CD4-positive, alpha-beta T cell treated with Interleukin-6 for 4 hours (primary cell): ENCODE data around the gene NTN3.
"Not testable (repeated sequence)": the region's sequence is repeated elsewhere in the genome, so short reads cannot be mapped to it uniquely, and the experiment has no call there.

Source experiments
- DNase-seq: peaks from one replicate; pipeline ENCODE4 v3.0.0-alpha.2; 2020; ENCODE audit warnings: mixed read lengths

The NTN3 gene

GRCh38 chr16:2471016-2471652 lies at the start of gene NTN3:
NTN3 (plus strand) TSS chr16:2471297; CDS start chr16:2471702, 405 bp downstream.
- DNase-seq, result peak; percentile 16

GRCh38 chr16:2422123-2422867 lies 48.8 kb upstream of the NTN3 start:
- no peak for DNase-seq

DNA sequence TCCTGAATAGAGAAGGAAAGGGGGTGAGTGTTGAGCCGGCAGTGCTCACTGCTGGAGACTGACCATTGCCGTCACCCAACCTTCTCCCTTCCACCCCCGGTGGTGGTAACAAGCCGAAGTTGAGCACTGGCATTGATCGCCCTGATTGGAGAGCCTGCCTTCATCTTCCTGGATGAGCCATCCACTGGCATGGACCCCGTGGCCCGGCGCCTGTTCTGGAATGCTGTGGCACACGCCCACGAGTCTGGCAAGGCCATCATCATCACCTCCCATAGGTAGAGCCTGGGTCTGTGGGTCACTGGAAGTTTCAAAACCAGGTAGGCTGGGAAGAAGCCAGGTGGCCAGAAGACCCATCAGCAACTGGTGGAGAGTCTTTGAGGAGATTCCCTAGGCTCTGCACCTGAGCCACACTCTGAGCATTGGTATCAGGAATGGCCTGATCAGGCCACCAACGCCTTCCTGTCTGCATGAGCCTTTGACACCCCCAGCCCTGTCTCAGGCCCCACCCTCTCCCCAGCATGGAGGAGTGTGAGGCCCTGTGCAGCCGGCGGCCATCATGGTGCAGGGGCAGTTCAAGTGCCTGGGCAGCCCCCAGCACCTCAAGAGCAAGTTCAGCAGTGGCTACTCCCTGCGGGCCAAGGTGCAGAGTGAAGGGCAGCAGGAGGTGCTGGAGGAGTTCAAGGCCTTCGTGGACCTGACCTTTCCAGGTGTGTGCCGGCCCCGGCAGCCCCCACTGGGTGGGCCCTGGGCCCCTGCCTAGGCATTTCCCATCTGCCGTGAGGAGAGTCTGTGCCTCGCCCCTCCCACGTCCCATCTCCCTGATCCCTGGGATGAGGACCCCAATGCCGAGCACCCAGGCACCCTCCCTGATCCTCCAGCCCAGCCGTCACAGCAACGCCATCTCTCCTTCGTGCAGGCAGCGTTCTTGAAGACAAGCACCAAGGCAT lies 46.8 kb upstream of the NTN3 start:
- no peak for DNase-seq

GRCh38 chr16:2425008-2425518 lies 46.0 kb upstream of the NTN3 start:
- no peak for DNase-seq

DNA sequence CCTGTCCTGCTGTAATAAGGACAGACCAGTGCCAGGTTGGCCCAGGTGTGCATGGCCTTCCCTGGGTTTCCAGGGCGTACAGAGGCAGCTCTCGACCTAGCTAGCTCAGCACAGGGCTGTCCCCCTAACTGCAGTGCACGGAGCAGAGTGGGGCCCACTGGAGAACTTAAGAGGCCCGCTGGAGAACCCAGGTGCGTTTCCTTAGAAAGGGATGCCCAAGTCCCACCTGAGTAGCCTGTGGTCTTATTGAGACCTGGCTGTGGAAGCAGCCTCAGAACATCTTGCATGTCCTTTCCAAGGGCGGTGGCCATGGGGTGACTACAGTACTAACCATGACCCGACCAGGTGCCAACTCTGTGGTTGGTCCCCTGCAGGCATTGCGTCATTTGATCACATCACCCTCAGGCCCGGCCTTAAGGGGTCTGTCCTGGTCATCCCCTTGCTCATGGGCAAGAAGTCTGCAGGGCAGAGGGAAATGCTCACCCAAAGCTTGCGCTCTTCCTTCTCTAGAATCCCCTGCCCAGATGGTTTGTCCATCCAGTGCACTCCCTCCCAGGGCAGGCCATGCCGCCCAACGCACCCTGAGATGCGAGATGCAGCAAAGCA lies 45.2 kb upstream of the NTN3 start:
- DNase-seq, result no peak

GRCh38 chr16:2426941-2427361 lies 44.1 kb upstream of the NTN3 start:
- DNase-seq, result no peak

DNA sequence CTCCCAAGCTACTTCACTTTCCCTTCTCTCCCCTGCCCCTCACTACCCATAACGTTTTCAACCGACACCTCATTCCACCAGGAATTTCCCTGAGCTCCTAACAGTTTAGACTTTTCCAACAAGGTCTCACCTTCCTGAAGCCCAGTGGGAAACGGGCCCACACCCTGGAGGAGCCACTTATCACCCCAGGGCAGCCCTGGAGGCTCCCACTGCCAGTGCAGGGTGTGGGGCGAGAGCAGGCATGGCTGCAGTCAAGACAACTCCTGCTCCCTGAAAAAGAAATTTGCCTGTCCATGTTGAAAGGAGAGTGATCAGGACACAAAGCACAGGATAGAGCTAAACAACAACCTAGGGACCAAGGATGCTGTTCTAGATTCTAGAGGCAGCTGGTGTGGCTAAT lies 43.6 kb upstream of the NTN3 start:
- DNase-seq, result no peak

- DNase-seq, result peak; percentile 10
Observed at GRCh38 chr16:2428051-2428783, 42.9 kb upstream of the NTN3 start.

GRCh38 chr16:2428784-2429033 lies 42.4 kb upstream of the NTN3 start:
- DNase-seq, result no peak

- peak; percentile 99 for DNase-seq
Observed at GRCh38 chr16:2429034-2429770, 41.9 kb upstream of the NTN3 start, which contains the start of gene CCNF. CCNF (plus strand) TSS chr16:2429447; CDS start chr16:2429482, 35 bp downstream.

- peak; percentile 21 for DNase-seq
Observed at GRCh38 chr16:2429771-2430663, 41.1 kb upstream of the NTN3 start.

DNA sequence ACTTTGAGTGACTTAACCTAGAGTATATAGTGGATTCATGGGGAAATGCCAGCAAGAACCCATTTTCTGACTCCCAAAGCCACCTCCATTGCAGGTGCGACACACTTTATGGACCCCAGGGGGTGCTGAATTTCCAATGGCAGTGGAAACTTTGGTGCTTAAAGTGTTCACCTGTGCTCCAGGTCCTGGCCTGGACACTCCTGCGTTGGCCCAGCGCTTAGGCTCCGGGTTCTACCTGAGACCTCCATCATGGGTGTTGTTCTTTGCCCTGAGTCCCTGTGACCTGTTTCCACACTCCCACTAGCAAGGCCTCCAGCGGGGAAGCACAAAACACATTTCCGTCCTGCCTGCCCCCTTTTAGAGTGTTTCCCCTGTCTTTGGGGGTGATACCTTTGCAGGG lies 38.8 kb upstream of the NTN3 start:
- DNase-seq, result no peak

GRCh38 chr16:2432801-2433505 lies 38.1 kb upstream of the NTN3 start:
- DNase-seq, result no peak

DNA sequence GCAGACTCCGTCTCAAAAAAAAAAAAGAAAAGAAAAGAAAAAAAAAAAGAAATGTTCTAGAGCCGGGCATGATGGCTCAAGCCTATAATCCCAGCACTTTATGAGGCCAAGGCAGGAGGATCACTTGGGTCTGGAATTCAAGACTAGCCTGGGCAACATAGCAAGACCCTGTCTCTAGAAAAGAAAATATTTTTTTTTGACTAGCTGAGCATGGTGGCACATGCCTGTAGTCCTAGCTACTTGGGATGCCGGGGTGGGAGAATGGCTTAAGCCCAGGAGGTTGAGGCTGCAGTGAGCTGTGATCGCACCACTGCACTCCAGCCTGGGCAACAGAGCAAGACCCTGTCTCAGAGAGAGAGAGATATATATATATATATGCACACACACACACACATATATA lies 35.9 kb upstream of the NTN3 start:
- DNase-seq, result not testable (repeated sequence)

- no peak for DNase-seq
Observed at GRCh38 chr16:2436110-2436509, 35.0 kb upstream of the NTN3 start.

DNA sequence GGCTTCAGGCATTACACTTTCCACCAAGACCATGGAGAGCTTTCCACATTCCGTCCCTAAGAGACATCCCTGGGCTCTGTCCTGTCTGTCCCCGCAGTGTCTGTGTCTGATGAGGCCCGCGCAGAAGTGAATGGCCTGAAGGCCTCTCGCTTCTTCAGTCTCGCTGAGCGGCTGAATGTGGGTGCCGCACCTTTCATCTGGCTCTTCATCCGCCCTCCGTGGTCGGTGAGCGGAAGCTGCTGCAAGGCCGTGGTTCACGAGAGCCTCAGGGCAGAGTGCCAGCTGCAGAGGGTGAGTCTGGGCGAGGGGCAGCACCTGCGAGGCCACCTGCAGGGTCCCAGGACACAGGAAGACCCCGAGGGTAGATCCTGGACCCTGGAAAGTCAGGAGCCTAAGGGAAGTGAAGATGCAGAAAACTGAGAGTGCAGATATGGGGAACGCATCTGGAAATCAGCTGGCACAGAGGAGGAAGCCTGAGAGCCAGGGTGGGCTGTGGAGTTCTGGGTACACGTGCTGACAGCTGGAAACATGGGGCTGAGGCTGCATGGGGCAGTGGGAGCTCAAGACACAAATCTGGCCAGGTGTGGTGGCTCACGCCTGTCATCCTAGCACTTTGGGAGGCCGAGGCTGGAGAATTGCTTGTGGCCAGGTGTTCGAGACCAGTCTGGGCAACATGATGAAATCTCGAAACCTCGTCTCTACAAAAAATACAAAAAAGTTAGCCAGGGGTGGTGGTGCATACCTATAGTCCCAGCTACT lies 33.9 kb upstream of the NTN3 start:
- no peak for DNase-seq

DNA sequence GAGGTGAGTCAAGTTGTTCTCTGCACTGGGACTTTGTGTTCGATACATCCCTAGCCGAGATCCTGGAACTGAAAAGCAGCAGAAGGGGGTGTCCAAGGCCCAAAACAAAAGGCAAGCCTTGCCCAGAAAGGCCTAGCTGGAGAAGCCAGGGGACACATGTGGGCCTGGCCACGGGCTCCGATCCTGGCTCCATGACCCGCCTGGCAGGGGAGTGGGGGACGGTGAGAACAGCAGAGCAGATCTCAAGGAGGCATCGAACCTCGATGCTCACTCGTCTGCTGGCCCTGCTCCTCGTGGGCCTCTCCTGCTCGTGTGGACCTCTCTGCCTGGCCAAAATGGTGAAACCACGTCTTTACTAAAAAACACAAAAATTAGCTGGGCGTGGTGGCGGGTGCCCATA lies 33.0 kb upstream of the NTN3 start:
- DNase-seq, result no peak

DNA sequence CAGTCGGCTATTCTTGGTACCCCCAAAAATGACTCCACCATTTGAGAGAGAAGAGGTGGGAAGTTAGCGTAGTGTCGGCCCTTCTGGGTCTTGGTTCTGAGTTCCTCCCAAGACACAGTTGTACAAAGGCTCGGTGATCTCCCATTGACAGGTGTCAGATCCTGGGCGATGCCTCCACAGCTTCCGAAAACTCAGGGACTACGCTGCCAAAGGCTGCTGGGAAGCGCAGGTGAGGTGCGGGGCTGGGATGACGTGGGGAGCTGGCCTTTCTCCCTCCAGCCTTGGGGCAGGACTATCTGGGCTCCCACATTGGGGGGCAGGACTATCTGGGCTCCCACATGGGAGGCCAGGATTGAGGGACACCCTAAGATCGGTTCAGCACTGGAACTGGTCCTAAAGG lies 31.5 kb upstream of the NTN3 start:
- DNase-seq, result no peak
